ES-I3 (cell line): Measurements from ENCODE around the gene P2RY8.
"Not testable (repeated sequence)": the region's sequence is repeated elsewhere in the genome, so short reads cannot be mapped to it uniquely, and the experiment has no call there.

ENCODE experiments used
- H3K36me3 ChIP-seq: 2 replicates; pipeline ENCODE4 v1.6.1; 2013; ENCODE audit warnings: mild to moderate bottlenecking, low read length, control low read depth, moderate library complexity; ENCODE audit not compliant: insufficient read depth
- H3K4me1 ChIP-seq: 2 replicates; pipeline ENCODE4 v1.6.1; 2013; ENCODE audit warnings: mild to moderate bottlenecking, control low read depth, low read length; ENCODE audit not compliant: insufficient read depth
- H3K9ac ChIP-seq: 2 replicates; pipeline ENCODE4 v1.6.1; 2013; ENCODE audit warnings: low read depth, mild to moderate bottlenecking, low read length, moderate library complexity
- H3K9me3 ChIP-seq: 2 replicates; pipeline ENCODE4 v1.6.1; 2013; ENCODE audit warnings: mild to moderate bottlenecking, low read length, moderate library complexity; ENCODE audit not compliant: control insufficient read depth, insufficient read depth

The P2RY8 gene

DNA sequence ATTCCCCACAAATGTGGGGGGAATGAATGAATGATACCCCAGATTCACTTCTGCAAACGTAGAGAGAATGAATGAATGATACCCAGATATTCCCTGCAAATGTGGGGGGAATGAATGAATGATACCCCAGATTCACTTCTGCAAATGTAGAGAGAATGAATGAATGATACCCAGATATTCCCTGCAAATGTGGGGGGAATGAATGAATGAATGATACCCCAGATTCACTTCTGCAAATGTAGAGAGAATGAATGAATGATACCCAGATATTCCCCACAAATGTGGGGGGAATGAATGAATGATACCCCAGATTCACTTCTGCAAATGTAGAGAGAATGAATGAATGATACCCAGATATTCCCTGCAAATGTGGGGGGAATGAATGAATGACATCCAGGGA lies 46.3 kb downstream of the P2RY8 start:
- H3K9ac ChIP-seq, H3K9me3 ChIP-seq, H3K36me3 ChIP-seq, H3K4me1 ChIP-seq: not testable (repeated sequence)

DNA sequence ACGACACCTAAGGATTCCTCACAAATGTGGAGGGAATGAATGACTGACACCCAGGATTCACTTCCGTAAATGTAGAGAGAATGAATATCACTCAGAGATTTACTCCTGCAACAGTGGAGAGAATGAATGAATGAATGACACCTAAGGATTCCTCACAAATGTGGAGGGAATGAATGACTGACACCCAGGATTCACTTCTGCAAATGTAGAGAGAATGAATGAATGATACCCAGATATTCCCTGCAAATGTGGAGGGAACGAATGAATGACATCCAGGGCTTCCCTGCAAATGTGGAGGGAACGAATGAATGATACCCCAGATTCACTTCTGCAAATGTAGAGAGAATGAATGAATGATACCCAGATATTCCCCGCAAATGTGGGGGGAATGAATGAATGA lies 47.6 kb downstream of the P2RY8 start:
- not testable (repeated sequence) for H3K36me3 ChIP-seq, H3K4me1 ChIP-seq, H3K9me3 ChIP-seq, H3K9ac ChIP-seq

DNA sequence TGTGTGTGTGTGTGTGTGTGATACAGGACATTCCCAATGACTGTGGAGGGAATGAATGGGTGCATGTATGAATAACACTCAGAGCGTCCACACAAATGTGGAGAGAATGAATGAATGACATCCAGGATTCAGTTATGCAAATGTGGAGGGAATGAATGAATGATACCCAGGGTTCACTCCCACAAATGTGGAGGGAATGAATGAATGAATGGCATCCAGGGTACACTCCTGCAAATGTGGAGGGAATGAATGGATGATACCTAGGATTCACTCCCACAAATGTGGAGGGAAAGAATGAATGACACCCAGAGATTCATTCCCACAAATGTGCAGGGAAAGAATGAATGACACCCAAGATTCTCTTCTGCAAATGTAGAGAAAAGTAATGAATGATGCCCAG lies 48.2 kb downstream of the P2RY8 start:
- Histone ChIP-seq H3K36me3 (no peaks in the 10 kb centered on the region), H3K4me1 (no peaks in the 10 kb centered on the region; the same call in 1 of the 2 replicates), H3K9ac (no peak overlapping the region), H3K9me3 (no peaks in the 10 kb centered on the region)

DNA sequence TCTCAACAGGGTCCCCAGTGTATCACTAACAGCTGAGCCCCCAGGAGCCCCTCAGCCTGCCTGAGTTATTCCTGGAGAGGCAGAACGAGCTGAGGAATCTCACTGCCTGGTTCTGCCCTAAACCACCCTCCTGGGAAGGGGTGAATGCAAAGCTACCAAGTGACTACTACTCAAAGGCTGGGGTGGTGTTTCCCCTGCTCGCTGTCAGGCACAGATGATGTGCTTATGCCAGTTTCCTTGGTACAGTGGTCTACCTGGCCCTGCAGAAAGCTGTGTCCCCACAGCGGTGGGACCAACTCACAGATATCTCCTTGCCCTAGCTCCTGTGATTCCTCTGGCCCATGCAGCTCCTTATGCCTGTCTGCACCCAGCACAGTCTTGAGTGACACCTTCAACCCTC lies 48.8 kb downstream of the P2RY8 start:
- Histone ChIP-seq H3K4me1 (no peaks in the 10 kb centered on the region; the same call in 1 of the 2 replicates), H3K9me3 (no peaks in the 10 kb centered on the region), H3K9ac (no peak overlapping the region), H3K36me3 (no peaks in the 10 kb centered on the region)

DNA sequence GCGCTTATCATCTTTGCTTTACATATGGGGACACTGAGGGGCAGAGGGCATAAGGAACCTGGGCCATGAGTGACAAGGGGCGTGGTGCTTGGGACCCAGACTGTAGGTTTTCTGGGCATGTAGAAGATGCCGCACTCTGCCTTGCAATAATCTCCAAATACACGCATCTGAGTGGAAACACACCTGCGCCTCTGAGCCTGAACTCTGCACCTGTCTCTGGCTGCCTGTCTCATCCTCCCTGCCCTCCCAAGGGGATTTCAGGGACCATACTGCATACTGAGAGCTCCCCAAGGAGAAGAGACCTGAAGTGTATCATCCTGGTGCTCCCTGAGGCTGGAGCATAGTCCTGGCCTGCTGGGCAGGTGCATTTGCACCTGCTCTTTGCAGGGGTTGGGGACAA lies 49.6 kb downstream of the P2RY8 start:
- no peaks in the 10 kb centered on the region for H3K36me3 ChIP-seq
- H3K9me3 ChIP-seq = no peaks in the 10 kb centered on the region
- no peaks in the 10 kb centered on the region; the same call in 1 of the 2 replicates for H3K4me1 ChIP-seq
- H3K9ac ChIP-seq = no peak overlapping the region

DNA sequence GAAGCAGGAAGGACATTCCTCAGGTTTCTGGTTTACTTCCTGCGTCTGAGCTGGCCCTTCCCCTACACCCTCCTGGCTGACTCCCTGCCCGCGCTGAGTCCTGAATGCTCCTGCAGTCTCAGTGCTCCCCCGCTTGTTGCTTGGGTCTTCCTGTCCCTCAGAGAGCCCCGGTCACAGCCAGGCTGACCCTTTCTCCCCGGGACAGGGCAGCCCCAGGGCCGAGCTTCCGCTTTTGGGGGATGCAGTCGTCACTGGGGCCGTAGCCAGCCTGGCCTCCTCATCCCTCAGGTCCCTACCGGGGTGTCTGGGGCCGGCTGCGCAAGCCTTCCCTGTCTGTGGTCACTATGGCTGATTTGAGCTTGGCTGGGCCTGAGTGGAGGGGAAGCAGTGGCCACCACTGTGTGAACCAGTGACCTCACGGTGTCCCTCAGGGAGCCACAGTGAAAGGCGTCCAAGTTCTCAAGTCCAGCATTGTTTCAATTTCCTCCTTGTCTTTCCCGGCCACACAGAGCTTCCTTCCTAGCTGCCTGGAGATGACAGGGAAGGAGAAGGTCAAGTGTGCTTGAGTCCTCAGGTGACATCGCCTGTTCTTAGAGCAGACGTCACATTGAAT lies 50.1 kb downstream of the P2RY8 start:
- no peaks in the 10 kb centered on the region for H3K36me3 ChIP-seq

DNA sequence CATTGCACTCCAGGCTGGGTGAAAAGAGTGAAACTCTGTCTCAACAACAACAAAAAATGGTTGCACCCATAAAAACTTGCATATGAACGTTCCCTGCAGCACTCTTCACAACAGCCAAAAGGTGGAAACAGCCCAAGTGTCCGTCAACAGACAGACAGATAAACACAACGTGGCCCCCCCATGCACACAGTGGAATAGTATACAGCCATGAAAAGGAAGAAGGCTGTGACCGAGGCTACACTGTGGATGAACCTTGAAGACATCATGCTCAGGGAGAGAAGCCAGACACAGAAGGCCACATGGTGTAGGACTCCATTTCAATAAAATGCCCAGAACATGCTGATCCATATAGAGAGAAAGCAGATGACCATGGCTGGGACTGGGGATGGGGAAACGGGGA lies 50.8 kb downstream of the P2RY8 start:
- no peaks in the 10 kb centered on the region; the same call in 1 of the 2 replicates for H3K4me1 ChIP-seq
- no peaks in the 10 kb centered on the region for H3K9me3 ChIP-seq
- H3K36me3 ChIP-seq = no peaks in the 10 kb centered on the region
- no peak overlapping the region for H3K9ac ChIP-seq

More for the DNA sequence above, 50.1 kb downstream of the P2RY8 start:
- Histone ChIP-seq H3K4me1 (no peaks in the 10 kb centered on the region; the same call in 1 of the 2 replicates), H3K9ac (no peak overlapping the region), H3K9me3 (no peaks in the 10 kb centered on the region)

DNA sequence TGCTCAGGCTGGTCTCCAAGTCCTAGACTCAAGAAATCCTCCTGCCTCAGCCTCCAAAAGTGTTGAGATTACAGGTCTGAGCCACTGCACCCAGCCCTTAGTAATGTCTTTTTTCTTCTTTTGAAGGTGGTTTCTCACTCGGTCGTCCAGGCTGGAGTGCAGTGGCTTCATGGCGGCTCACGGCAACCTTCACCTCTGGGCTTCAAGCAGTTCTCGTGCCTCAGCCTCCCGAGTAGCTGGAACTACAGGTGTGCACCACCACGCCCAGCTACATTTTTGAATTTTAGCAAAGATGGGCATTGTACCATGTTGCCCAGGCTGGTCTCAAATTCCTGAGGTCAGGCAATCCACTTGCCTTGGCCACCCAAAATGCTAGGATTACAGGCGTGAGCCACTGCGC lies 52.0 kb downstream of the P2RY8 start:
- 0 out of 2 replicates have a peak, but pooled peaks cover 3% of the 10 kb centered on the region for H3K9me3 ChIP-seq
- no peak overlapping the region for H3K9ac ChIP-seq
- H3K4me1 ChIP-seq = no peaks in the 10 kb centered on the region; the same call in 1 of the 2 replicates
- no peaks in the 10 kb centered on the region for H3K36me3 ChIP-seq

DNA sequence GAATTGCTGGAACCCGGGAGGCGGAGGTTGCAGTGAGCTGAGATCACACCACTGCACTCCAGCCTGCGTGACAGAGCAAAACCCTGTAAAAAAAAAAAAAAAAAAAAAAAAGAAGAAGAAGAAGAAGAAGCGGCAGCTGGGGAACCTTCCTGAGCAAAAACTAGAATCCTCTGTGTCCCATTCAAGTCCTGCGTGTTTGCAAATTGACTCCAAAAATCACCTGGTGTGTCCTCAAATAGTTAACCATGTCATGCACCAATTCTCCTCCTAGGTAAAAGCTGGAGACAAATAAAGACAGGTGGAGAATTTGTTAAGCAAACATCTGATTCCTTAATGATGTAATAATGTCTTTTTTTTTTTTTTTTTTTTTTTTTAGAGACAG lies 52.4 kb downstream of the P2RY8 start:
- no peaks in the 10 kb centered on the region for H3K36me3 ChIP-seq
- peaks cover 7% of the 10 kb centered on the region for H3K9me3 ChIP-seq
- H3K9ac ChIP-seq = no peak overlapping the region
- H3K4me1 ChIP-seq = no peaks in the 10 kb centered on the region; the same call in 1 of the 2 replicates

DNA sequence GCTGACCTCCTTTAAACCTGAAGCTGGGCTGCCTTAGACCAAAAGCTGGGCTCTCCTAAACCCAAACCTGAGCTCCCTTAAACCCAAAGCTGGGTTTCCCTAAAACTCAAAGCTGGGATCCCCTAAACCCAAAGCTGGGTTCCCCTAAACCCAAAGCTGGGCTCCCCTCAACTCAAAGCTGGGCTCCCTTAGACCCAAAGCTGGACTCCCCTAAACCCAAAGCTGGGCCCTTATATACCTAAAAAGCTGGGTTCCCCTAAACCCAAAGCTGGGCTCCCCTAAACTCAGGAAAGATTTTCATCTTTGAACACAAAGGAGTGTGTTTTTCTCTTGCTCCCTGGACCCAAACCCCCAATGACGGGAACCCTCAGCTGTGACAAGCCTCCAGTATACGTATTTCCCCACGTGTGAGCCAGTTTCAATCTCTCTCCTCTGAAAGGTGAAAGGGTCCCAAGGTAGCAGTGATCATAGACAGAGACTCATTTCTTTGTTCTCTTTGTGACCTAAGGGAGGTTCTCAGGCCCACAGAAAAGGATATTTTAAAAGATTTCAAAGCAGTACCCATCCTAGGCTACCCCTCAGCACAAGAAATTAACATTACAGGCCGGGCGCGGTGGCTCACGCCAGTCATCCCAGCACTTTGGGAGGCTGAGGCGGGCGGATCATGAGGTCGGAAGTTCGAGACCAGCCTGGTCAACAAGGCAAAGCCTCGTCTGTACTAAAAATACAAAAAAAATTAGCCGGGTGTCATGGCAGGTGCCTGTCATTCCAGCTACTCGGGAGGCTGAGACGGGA lies 52.9 kb downstream of the P2RY8 start:
- Histone ChIP-seq H3K36me3 (no peaks in the 10 kb centered on the region), H3K9me3 (peaks cover 8% of the 10 kb centered on the region), H3K4me1 (no peaks in the 10 kb centered on the region; the same call in 1 of the 2 replicates), H3K9ac (no peak overlapping the region; the same call in 1 of the 2 replicates)

DNA sequence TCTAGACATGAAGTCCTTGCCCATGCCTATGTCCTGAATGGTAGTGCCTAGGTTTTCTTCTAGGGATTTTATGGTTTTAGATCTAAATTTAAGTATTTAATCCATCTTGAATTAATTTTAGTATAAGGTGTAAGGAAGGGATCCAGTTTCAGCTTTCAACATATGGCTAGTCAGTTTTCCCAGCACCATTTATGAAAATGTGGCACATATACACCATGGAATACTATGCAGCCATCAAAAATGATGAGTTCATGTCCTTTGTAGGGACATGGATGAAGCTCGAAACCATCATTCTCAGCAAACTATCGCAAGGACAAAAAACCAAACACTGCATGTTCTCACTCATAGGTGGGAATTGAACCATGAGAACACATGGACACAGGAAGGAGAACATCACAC lies 54.5 kb downstream of the P2RY8 start:
- not testable (repeated sequence) for H3K9ac ChIP-seq, H3K4me1 ChIP-seq, H3K9me3 ChIP-seq, H3K36me3 ChIP-seq

DNA sequence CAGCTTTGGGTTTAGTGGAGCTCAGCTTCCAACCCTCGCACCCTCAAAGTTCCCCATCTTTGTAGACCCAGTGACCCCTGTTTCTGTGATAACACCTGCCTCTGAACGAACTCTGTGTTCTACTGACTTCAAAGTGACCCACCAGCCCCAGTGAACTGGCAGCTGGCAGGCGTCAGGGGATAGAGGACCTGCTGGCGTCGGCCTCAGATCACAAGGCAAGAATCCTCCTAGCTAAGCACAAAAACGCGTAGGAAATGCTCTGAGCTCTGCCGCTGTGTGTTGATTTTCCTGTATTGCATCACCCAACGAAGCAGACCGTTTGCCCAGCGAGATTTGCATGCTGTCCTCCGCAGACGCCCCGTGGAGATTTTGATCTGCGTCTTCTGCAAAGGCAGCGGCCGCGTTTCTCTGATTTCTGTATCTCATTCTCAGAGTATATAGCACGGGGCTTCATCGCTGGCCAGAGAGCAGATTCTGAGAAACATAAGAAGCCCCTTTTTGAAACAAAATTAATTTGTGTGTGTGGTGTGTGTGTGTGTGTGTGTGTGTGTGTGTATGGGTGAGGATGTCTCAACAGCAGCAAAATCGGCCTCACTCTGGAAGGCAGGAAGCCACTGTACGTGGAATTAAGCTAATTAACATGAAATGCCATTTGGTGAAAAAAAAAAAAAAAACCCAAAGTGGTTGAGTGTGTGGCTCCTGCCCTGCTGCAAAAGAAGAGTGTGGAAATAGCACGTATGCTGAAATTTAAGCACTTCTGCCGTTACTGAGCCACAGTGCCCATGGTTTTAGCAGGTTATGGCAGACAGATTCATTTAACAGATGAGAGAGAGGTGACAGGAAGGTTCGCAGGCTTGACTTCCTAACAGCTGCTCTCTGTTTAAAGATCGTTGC lies 55.1 kb downstream of the P2RY8 start:
- Histone ChIP-seq H3K36me3 (no peaks in the 10 kb centered on the region), H3K9me3 (peaks cover 8% of the 10 kb centered on the region), H3K4me1 (no peaks in the 10 kb centered on the region; the same call in 1 of the 2 replicates), H3K9ac (peak overlapping the region; percentile 47)

DNA sequence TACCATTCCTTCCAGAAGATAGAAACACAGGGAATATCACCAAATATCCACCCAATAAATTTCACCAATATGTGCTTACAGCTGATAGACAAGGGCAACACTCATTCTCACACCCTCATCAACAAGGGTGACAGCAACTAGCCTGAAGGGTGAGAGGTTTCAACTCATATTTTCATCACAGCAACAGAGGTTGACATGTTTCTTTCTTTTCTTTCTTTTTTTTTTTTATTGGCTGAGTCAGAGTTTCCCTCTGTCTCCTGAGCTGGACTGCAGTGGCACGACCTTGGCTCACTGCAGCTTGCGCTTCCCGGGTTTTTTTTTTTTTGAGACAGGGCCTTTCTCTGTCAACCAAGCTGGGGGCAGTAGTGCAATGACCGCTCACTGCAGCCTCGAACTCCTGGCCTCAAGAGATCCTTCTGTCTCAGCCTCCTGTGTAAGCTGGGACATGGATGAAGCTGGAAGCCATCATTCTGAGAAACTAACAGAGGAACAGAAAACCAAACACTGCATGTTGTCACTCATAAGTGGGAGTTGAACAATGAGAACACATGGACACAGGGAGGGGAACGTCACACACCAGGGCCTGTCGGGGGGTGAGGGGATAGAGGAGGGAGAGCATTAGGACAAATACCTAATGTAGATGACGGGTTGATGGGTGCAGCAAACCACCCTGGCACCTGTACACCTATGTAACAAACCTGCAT lies 56.8 kb downstream of the P2RY8 start:
- Histone ChIP-seq H3K4me1 (no peaks in the 10 kb centered on the region), H3K9me3 (peaks cover 8% of the 10 kb centered on the region), H3K9ac (no peak overlapping the region), H3K36me3 (no peaks in the 10 kb centered on the region)
